Activated CD4-positive, alpha-beta memory T cell treated with anti-CD3 and anti-CD28 coated beads, Interleukin-2, amount 10 ng/mL, durations not matched to agents 7 days and 5 days (primary cell): ENCODE measurements around the gene FAM151A. TPM values are rescaled to one million over a fixed set of nuclear protein-coding genes. Genes with fewer than 3 reads are reported as not detected.

Experiments used
- total RNA-seq, 2 experiments: library from RNA; stranded (reverse); gene quantifications; one replicate each; pipeline ENCODE4 v1.2.3, GENCODE V29; 2021

Gene FAM151A
- total RNA-seq, 2 experiments from 2014 or later: not detected

Other genes starting within 250 kb of the FAM151A start
- 10 to 100 TPM; 90.0 TPM for gene SSBP3, start 217.1 kb downstream of the FAM151A start, total RNA-seq
- gene ACOT11, start 75.3 kb downstream of the FAM151A start, total RNA-seq: under 1 TPM; 0.53 to 0.55 TPM
- gene MROH7, start 18.3 kb upstream of the FAM151A start, total RNA-seq: under 1 TPM; 0.05 to 0.23 TPM
- gene TTC4, start 92.3 kb upstream of the FAM151A start, total RNA-seq: 10 to 100 TPM; 17.6 to 20.6 TPM
- gene PARS2, start 141.0 kb upstream of the FAM151A start, total RNA-seq: 1 to 10 TPM; 3.3 to 4.0 TPM
- gene TTC22, start 177.8 kb upstream of the FAM151A start, total RNA-seq: 10 to 100 TPM; 19.8 to 20.9 TPM